Calu3 (cell line): ENCODE data around the gene TET2. TPM values are rescaled to one million over a fixed set of nuclear protein-coding genes. Genes with fewer than 3 reads are reported as not detected.

Source experiments
- BruUV-seq: library from RNA; stranded (reverse); fragments of 400-500 nt; replicated peaks from 2 replicates; lab custom pipeline; 2021; lab: Mats Ljungman, UMichigan
- CTCF ChIA-PET: fragments of 300-600 bp; sonication (Branson Sonifier 250); formaldehyde crosslinking; loops from one replicate; lab custom pipeline; 2022; ENCODE audit warnings: antibody characterized with exemption; lab: Charles Lee
- DNase-seq: peaks from one replicate; pipeline ENCODE4 v3.0.0; 2022
- H3K27ac Mint-ChIP-seq: one replicate; pipeline ENCODE4 v1.8.0; 2022; ENCODE audit warnings: mixed read lengths; ENCODE audit not compliant: unreplicated experiment
- H3K27me3 Mint-ChIP-seq: one replicate; pipeline ENCODE4 v1.8.0; 2022; ENCODE audit warnings: mixed read lengths; ENCODE audit not compliant: unreplicated experiment
- H3K36me3 Mint-ChIP-seq: one replicate; pipeline ENCODE4 v1.8.0; 2022; ENCODE audit warnings: mild to moderate bottlenecking, moderate library complexity, mixed read lengths; ENCODE audit not compliant: insufficient read depth, unreplicated experiment
- H3K4me1 Mint-ChIP-seq: one replicate; pipeline ENCODE4 v1.8.0; 2022; ENCODE audit warnings: mild to moderate bottlenecking, low read depth, mixed read lengths; ENCODE audit not compliant: unreplicated experiment
- H3K4me3 Mint-ChIP-seq: one replicate; pipeline ENCODE4 v1.8.0; 2022; ENCODE audit warnings: mild to moderate bottlenecking, low read depth, moderate library complexity, mixed read lengths; ENCODE audit not compliant: unreplicated experiment
- H3K9me3 Mint-ChIP-seq: one replicate; pipeline ENCODE4 v1.8.0; 2022; ENCODE audit warnings: low read depth, mixed read lengths; ENCODE audit not compliant: unreplicated experiment
- intact Hi-C: fragments of 100-400 bp; cut with micrococcal nuclease; formaldehyde crosslinking; loops from one replicate; pipeline ENCODE4 v1.10.0; 2022; ENCODE audit not compliant: unreplicated experiment
- total RNA-seq: library from RNA; stranded (reverse); gene quantifications from 2 replicates; pipeline ENCODE4 v1.2.3, GENCODE V29; 2022
- TF ChIP-seq, protein P1 (sequence below): fragments of 200-600 bp; IDR thresholded peaks from one replicate; pipeline ENCODE4 v1.8.0; 2022; ENCODE audit warnings: antibody characterized with exemption; ENCODE audit not compliant: unreplicated experiment

TET2 gene
- total RNA-seq, 1 experiment from 2014 or later, result 19.2 TPM

DNA sequence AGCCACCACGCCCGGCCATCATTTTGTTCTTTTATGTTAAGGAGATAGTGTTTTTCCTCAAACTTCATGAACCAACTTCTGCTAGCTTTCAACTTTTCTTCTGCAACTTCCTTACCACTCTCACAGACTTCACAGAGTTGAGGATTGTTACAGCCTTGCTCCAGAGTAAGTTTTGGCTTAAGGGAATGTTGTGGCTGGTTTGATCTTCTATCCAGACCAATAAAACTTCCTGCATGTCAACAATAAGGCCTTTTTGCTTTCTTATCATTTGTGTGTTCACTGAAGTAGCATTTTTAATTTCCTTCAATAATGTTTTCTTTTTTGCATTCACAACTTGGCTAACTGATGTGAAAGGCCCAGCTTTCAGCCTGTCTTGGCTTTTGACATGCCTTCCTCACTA, 12.7 kb upstream of the TET2 start:
- no TSS peak for BruUV-seq
- Mint-ChIP-seq H3K4me3 (no peak overlapping the region), H3K27ac (no peak overlapping the region), H3K27me3 (no peaks in the 10 kb centered on the region), H3K9me3 (no peaks in the 10 kb centered on the region), H3K4me1 (no peaks in the 10 kb centered on the region), H3K36me3 (no peaks in the 10 kb centered on the region)
- no peak for DNase-seq
- CTCF ChIA-PET, result no interaction called here
- TF ChIP-seq, protein P1, sequence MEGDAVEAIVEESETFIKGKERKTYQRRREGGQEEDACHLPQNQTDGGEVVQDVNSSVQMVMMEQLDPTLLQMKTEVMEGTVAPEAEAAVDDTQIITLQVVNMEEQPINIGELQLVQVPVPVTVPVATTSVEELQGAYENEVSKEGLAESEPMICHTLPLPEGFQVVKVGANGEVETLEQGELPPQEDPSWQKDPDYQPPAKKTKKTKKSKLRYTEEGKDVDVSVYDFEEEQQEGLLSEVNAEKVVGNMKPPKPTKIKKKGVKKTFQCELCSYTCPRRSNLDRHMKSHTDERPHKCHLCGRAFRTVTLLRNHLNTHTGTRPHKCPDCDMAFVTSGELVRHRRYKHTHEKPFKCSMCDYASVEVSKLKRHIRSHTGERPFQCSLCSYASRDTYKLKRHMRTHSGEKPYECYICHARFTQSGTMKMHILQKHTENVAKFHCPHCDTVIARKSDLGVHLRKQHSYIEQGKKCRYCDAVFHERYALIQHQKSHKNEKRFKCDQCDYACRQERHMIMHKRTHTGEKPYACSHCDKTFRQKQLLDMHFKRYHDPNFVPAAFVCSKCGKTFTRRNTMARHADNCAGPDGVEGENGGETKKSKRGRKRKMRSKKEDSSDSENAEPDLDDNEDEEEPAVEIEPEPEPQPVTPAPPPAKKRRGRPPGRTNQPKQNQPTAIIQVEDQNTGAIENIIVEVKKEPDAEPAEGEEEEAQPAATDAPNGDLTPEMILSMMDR, result no peak
- intact Hi-C loops, result no loop called here

DNA sequence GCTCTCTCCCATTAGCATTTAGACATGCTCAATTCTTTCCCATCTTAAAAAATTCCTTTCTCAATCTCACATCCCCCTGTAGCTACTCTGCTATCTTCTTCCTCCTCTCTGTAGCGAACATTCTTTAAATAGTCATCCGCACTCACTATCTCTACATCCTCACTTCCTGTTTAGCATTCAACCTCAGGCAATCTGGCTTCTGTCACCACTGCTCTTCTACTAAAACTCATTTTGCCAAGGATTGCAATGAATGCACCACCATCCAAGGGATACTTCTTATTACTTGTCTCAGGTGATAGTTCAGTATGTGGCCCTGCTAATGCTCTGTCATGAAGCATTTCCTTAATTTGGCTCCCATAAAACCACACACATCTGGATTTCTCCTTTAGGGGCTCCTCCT, 10.9 kb upstream of the TET2 start:
- TF ChIP-seq, protein P1, result no peak
- intact Hi-C loops, result no loop called here
- no peaks in the 10 kb centered on the region for H3K9me3 Mint-ChIP-seq
- no peak overlapping the region for H3K4me3 Mint-ChIP-seq
- no peaks in the 10 kb centered on the region for H3K27me3 Mint-ChIP-seq
- no peak overlapping the region for H3K27ac Mint-ChIP-seq
- no TSS peak for BruUV-seq
- CTCF ChIA-PET, result no interaction called here
- no peaks in the 10 kb centered on the region for H3K36me3 Mint-ChIP-seq
- peaks cover under 1% of the 10 kb centered on the region for H3K4me1 Mint-ChIP-seq
- DNase-seq, result no peak

DNA sequence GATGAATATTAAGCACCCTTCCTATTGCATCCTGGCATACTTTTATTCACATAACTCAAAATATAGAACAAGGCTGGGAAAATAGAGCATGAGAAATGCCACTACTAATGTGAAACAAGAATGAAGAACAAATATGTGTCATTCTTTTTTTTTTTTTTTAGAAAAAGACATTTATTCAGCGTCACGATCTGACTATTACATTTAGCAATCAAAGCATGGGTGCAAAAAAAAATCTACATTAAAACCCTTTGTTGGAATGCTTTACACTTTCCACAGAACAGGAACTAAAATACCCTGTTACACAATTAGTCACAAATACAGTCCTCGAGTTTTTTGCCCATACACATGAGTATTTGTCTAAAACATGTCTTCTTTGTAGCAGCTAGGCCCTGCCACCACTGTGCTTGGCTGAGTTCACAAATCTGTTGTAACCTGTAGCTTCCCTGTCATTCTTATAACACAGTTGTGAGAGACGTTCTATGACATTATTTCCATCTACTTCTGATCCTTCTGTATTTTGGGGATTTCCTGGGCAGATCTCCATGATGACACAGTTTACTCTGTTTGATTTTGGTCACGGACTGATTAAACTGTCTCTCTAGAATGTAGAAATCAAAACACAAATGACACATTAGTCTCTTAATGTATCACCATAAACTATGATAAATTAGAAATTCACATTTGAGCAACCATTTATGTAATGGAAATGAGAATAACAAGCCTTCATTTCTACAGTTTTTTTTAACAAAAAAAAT, 9.4 kb upstream of the TET2 start:
- no peak overlapping the region for H3K27ac Mint-ChIP-seq
- H3K36me3 Mint-ChIP-seq, result no peaks in the 10 kb centered on the region
- DNase-seq, result no peak
- no peaks in the 10 kb centered on the region for H3K9me3 Mint-ChIP-seq
- CTCF ChIA-PET, result no interaction called here
- TF ChIP-seq, protein P1, result no peak
- H3K27me3 Mint-ChIP-seq, result no peaks in the 10 kb centered on the region
- peaks cover 6% of the 10 kb centered on the region for H3K4me1 Mint-ChIP-seq
- intact Hi-C loops, result no loop called here
- no TSS peak for BruUV-seq
- H3K4me3 Mint-ChIP-seq, result no peak overlapping the region

DNA sequence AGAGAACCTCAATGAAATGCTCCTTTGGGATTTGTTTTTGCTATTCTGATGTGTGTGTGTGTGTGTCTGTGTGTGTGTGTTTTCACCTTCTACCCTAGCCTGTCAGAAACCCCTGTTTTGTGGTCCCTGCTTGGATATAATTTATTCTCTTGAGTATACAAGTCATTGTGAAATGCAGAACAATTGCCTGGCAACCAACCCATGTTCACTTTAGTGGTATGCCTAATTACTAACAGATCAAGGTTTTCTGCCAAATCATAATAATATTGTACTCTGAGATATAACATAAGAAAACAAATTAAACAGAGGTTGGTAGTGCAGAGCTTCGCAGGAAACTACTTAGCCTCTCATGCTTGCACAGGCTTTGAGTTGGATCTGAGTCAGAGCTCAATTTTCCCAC, 7.0 kb upstream of the TET2 start:
- peaks cover 6% of the 10 kb centered on the region for H3K4me1 Mint-ChIP-seq
- H3K27ac Mint-ChIP-seq, result no peak overlapping the region
- intact Hi-C loops, result no loop called here
- no TSS peak for BruUV-seq
- H3K9me3 Mint-ChIP-seq, result no peaks in the 10 kb centered on the region
- CTCF ChIA-PET, result no interaction called here
- H3K36me3 Mint-ChIP-seq, result peaks cover 2% of the 10 kb centered on the region
- no peaks in the 10 kb centered on the region for H3K27me3 Mint-ChIP-seq
- no peak for DNase-seq
- H3K4me3 Mint-ChIP-seq, result no peak overlapping the region
- TF ChIP-seq, protein P1, result no peak
